Measurements from ENCODE around the gene KRTAP9-7.

DNA sequence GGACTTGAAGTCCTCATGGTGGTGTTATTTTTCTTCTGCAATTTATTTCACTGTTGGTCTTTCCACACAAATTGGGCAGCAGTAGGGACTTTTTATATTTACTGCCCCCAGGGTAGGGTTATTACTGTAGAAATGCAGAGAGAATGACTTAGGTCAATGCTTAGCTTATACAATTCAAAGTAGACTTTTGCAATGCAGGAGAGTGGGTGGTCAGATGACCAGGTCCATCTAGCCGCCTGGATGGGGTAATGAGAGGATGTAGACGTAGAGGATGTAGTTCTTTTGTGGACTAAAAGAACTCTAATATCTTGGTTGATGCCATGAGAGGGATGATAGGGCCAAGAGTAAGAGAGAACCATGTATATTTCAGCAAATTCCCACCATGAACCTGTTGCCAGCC lies 42.7 kb downstream of the KRTAP9-7 start:
- TF ChIP-seq POLR2A (IDR thresholded peaks at IDR 0.05; ENCODE audit: low read length) (no peak), GATA1 (IDR thresholded peaks at IDR 0.05; ENCODE audit: low read depth, low read length) (no peak)

Measured in erythroblast (primary cell).